T-helper 1 cell treated with Interleukin-12 subunit alpha and Interleukin-12 subunit beta and Interleukin-4 antibody, amounts not matched to agents 30 μg/mL and 1 μg/mL, for 36 hours (primary cell): ENCODE measurements around the gene PSMA8.
"Not testable (repeated sequence)": the region's sequence is repeated elsewhere in the genome, so short reads cannot be mapped to it uniquely, and the experiment has no call there.

Experiments
- H3K27ac Mint-ChIP-seq: one replicate; pipeline ENCODE4 v1.8.0; 2021; ENCODE audit warnings: mild to moderate bottlenecking, mixed read lengths
- H3K27me3 Mint-ChIP-seq: one replicate; pipeline ENCODE4 v1.8.0; 2021; ENCODE audit warnings: low read depth, mixed read lengths
- H3K36me3 Mint-ChIP-seq: one replicate; pipeline ENCODE4 v1.8.0; 2021; ENCODE audit warnings: low read depth, mixed read lengths
- H3K4me1 Mint-ChIP-seq: one replicate; pipeline ENCODE4 v1.8.0; 2021; ENCODE audit warnings: low read depth, mixed read lengths
- H3K4me3 Mint-ChIP-seq: one replicate; pipeline ENCODE4 v1.8.0; 2021; ENCODE audit warnings: mild to moderate bottlenecking, moderate library complexity, mixed read lengths
- H3K9me3 Mint-ChIP-seq: one replicate; pipeline ENCODE4 v1.8.0; 2021; ENCODE audit warnings: mixed read lengths

Gene PSMA8

DNA sequence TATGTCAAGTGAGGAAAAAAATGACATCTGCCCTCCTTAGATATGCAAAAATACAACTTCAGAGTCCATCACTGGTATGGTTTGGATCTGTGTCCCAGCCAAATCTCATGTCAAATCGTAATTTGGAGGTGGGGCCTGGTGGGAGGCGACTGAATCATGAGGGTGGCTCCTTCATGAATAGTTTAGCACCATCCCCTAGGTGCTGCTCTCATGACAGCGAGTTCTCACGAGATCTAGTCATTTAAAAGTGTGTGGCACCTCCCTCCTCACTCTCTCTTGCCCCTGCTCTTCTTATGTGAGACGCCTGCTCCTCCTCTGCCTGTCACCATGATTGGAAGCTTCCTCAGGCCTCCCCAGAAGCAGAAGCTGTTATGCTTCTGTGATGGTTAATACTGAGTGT lies 5.9 kb upstream of the PSMA8 start:
- H3K27ac Mint-ChIP-seq, result no peak overlapping the region
- H3K4me1 Mint-ChIP-seq, result no peaks in the 10 kb centered on the region
- H3K27me3 Mint-ChIP-seq, result peaks cover 8% of the 10 kb centered on the region
- peaks cover 8% of the 10 kb centered on the region for H3K9me3 Mint-ChIP-seq
- no peaks in the 10 kb centered on the region for H3K36me3 Mint-ChIP-seq
- H3K4me3 Mint-ChIP-seq, result no peak overlapping the region

DNA sequence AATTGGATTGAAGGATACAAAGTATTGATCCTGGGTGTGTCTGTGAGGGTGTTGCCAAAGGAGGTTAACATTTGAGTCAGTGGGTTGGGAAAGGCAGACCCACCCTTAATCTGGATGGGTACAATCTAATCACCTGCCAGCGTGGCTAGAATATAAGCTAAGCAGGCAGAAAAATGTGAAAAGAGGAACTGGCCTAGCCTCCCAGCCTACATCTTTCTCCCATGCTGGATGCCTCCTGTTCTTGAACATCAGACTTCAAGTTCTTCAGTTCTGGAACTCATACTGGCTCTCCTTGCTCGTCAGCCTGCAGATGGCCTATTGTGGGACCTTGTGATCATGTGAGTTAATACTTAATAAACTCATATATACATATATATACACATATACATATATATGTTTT lies 5.5 kb upstream of the PSMA8 start:
- H3K4me3 Mint-ChIP-seq, H3K36me3 Mint-ChIP-seq, H3K9me3 Mint-ChIP-seq, H3K27ac Mint-ChIP-seq, H3K4me1 Mint-ChIP-seq, H3K27me3 Mint-ChIP-seq: not testable (repeated sequence)

DNA sequence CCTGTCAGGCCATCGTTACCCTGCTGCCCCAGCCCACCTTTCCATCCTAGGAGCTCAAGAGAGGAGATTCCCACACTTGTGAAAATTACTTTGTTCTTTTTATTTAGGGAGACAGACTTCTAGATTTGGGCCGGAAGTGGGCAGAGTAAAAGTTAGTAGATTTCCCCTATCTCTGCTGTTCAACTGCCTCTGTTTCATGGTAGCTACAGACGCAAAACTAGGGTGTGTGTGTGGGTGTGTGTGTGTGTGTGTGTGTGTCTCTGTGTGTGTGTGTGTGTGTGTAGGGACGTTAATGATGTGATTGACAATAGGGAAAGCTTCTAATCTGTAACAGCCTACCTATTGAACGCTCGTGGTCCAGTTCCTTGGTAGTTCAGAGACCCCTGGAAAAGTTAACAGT lies 438 bp downstream of the PSMA8 start:
- no peaks in the 10 kb centered on the region for H3K36me3 Mint-ChIP-seq
- no peaks in the 10 kb centered on the region for H3K4me1 Mint-ChIP-seq
- H3K4me3 Mint-ChIP-seq, result peak overlapping the region; percentile 55
- H3K9me3 Mint-ChIP-seq, result no peaks in the 10 kb centered on the region
- peak overlapping the region; percentile 71 for H3K27ac Mint-ChIP-seq
- H3K27me3 Mint-ChIP-seq, result peaks cover 9% of the 10 kb centered on the region

DNA sequence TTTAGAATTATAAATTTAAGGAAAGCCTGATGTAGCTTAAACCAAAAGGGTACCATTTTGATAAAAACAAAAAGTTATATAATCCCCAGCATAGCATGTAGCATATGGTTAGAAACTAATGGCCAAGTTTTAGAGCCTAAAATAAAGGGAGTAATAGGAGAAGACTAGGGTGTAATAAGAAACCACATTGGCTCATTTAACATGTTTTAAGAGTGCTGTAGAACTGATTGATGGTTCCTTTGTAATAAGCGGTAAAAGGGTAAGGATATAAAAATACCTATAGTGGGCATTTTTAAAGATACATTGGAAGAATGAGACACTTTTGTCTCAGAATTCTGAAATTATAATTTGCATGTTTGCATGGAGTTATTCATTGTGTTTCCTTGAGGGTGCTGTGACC lies 1.9 kb downstream of the PSMA8 start:
- no peak overlapping the region for H3K27ac Mint-ChIP-seq
- H3K9me3 Mint-ChIP-seq, result no peaks in the 10 kb centered on the region
- H3K4me3 Mint-ChIP-seq, result no peak overlapping the region
- peaks cover 9% of the 10 kb centered on the region for H3K27me3 Mint-ChIP-seq
- no peaks in the 10 kb centered on the region for H3K4me1 Mint-ChIP-seq
- H3K36me3 Mint-ChIP-seq, result no peaks in the 10 kb centered on the region

DNA sequence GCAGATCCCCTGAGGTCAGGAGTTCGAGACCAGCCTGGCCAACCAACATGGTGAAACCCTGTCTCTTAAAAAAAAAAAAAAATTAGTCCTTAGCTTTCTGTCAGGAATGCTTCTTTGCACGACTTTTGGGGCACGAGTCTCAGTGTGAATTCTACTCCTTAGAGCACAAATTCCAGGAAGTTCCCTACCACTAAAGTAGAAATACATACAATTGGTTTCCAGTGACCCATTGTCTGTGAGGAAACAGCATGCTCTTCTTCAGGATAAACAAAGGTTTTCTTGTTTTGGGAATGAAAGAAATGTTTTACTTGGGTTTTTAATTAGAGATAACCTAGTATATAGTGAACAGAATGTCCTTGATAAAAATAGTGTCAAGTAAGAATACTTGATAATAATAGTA lies 23.7 kb downstream of the PSMA8 start:
- Mint-ChIP-seq H3K27ac (no peak overlapping the region), H3K4me1 (peaks cover 3% of the 10 kb centered on the region), H3K9me3 (no peaks in the 10 kb centered on the region), H3K27me3 (peaks cover 3% of the 10 kb centered on the region), H3K36me3 (no peaks in the 10 kb centered on the region), H3K4me3 (no peak overlapping the region)

DNA sequence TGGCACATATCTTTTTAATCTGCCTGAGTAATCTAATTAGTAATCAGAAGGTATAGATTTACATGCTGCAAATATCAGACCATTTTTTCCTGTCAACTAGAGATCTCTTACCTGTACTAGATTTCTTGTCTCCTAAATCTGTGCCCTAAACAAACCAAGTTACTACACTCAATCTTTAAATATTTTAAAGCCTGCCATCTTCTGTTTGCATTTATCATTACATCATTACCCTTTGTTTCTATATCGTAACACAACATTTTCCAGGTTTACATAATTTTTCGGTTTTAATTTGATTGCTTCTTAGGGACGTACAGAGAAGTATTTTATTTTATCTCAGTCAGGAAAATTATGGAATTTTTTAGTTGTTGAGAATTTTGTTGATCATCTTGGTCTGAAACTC lies 25.7 kb downstream of the PSMA8 start:
- Mint-ChIP-seq H3K27ac (no peak overlapping the region), H3K27me3 (peaks cover 3% of the 10 kb centered on the region), H3K36me3 (no peaks in the 10 kb centered on the region), H3K9me3 (no peaks in the 10 kb centered on the region), H3K4me1 (peaks cover 3% of the 10 kb centered on the region), H3K4me3 (no peak overlapping the region)

DNA sequence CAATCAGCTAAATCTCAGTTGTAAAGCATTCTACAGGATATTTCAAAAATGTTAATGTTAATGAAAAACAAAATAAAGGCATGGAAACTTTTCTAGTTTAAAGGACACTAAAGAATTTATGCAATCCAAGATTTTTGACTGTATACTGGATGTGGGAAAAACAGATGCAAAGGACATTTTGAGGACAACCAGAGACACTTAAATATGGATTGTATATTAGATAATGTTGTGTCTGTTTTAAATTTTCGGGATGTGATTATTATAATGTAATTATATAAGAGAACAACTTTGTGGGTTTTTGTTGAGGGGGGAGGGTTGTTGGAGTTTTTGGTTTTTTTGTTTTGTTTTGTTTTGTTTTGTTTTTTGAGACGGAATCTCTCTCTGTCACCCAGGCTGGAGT lies 30.9 kb downstream of the PSMA8 start:
- no peaks in the 10 kb centered on the region for H3K9me3 Mint-ChIP-seq
- H3K4me3 Mint-ChIP-seq, result no peak overlapping the region
- H3K27ac Mint-ChIP-seq, result no peak overlapping the region
- H3K27me3 Mint-ChIP-seq, result peaks cover under 1% of the 10 kb centered on the region
- H3K4me1 Mint-ChIP-seq, result peaks cover 1% of the 10 kb centered on the region
- no peaks in the 10 kb centered on the region for H3K36me3 Mint-ChIP-seq

DNA sequence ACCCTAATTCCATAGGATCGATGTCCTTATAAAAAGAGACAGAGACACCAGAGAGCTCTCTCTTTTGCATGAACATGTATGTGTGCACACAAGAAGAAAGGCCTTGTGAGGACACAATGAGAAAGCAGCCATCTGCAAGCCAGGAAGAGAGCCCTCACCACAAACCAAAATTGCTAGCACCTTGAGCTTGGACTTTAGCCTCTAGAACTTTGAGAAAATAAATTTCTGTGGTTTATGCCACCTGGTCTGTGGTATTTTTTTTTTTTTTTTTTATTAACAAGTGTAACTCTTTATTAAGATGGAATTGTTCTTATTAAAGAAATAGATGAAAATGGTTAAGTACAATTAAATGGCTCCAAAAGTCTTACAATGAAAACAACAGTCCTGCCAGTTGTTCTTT lies 33.9 kb downstream of the PSMA8 start:
- H3K4me1 Mint-ChIP-seq, H3K36me3 Mint-ChIP-seq, H3K4me3 Mint-ChIP-seq, H3K27ac Mint-ChIP-seq, H3K9me3 Mint-ChIP-seq, H3K27me3 Mint-ChIP-seq: not testable (repeated sequence)

DNA sequence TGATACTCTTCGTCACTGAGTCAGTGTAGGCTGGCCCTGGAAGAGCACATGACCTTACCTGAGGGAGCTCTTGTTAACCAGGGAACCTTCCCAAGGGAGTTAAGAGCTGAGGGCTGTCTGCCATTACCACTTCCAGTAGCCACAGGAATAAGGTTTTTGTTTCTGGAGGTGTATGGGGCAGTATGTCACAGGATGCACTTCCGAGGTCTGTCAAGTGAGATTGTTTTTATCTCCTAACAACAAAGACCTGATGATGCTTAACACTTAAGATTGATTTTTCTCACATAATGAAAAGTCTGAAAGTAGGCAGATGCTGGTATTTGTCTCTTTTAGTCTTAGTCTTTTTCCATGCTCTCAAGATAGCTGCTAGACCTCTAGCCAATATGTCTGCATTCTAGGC lies 41.8 kb downstream of the PSMA8 start:
- no peak overlapping the region for H3K27ac Mint-ChIP-seq
- no peaks in the 10 kb centered on the region for H3K27me3 Mint-ChIP-seq
- H3K4me3 Mint-ChIP-seq, result no peak overlapping the region
- H3K4me1 Mint-ChIP-seq, result peaks cover 9% of the 10 kb centered on the region
- no peaks in the 10 kb centered on the region for H3K36me3 Mint-ChIP-seq
- H3K9me3 Mint-ChIP-seq, result no peaks in the 10 kb centered on the region

DNA sequence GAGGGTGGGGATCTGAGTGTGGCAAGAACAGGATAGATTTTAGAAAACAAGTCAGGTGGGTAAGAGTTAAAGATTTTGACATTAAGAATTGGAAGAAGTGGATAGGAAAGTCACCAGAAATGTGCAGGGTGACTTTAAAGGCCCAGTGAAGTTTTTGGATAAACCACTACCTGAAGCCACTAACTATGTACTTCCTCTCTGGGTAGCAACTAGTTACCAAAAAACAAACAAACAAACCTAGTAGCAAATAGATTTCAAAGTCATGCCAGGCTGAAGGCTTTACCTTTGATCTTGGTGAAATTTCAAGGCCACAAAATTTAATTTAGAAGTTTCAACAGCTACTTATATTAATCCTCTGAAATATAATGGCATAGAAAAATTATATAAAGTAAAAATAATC lies 42.5 kb downstream of the PSMA8 start:
- H3K4me3 Mint-ChIP-seq, result no peak overlapping the region
- peaks cover 9% of the 10 kb centered on the region for H3K4me1 Mint-ChIP-seq
- no peaks in the 10 kb centered on the region for H3K27me3 Mint-ChIP-seq
- no peaks in the 10 kb centered on the region for H3K9me3 Mint-ChIP-seq
- no peak overlapping the region for H3K27ac Mint-ChIP-seq
- H3K36me3 Mint-ChIP-seq, result no peaks in the 10 kb centered on the region

DNA sequence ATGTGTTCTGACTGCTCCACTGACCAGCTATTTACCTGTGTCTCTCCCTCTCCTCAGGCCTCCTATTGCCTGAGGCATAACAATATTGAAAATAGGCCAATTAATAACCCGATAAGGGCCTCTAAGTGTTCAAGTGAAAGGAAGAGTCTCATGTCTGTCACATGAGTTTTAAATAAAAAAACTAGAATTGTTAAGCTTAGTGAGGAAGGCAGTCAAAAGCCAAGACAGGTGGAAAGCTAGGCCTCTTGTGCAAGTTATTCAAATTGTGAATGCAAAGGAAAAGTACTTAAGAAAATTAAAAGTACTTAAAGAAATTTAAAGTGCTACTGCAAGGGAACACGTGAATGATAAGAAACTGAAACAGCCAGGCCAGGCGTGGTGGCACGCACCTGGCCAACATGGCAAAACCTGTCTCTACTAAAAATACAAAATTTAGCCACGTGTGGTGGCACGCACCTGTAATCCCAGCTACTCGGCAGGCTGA lies 47.7 kb downstream of the PSMA8 start:
- H3K9me3 Mint-ChIP-seq, result no peaks in the 10 kb centered on the region
- no peaks in the 10 kb centered on the region for H3K27me3 Mint-ChIP-seq
- no peak overlapping the region for H3K27ac Mint-ChIP-seq
- H3K36me3 Mint-ChIP-seq, result no peaks in the 10 kb centered on the region
- H3K4me1 Mint-ChIP-seq, result peaks cover 2% of the 10 kb centered on the region
- H3K4me3 Mint-ChIP-seq, result no peak overlapping the region

DNA sequence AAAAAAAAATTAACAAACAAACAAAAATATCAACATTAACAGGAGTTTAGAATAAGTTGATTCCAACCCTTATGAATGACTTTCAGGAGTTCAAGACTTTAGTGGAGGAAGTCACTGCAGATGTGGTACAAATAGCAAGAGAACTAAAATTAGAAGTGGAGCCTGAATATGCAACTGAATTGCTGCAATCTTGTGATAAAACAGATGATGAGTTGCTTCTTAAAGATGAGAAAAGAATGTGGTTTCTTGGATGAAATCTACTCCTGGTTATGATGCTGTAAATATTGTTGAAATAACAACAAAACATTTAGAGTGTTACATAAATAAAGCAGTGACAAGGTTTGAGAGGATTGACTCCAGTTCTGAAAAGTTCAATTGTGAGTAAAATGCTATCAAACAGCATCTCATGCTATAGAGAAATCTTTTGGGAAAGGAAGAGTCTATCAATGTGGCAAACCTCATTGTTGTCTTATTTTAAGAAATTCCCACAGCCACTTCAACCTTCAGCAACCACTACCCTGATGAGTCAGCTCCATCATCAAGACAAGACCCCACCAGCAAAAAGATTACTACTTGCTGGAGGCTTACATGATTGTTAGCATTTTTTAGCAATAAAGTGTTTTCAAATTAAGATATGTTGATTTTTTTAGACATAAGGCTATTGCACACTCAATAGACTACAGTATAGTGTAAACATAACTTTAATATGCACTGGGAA lies 49.9 kb downstream of the PSMA8 start:
- H3K9me3 Mint-ChIP-seq, result no peaks in the 10 kb centered on the region

DNA sequence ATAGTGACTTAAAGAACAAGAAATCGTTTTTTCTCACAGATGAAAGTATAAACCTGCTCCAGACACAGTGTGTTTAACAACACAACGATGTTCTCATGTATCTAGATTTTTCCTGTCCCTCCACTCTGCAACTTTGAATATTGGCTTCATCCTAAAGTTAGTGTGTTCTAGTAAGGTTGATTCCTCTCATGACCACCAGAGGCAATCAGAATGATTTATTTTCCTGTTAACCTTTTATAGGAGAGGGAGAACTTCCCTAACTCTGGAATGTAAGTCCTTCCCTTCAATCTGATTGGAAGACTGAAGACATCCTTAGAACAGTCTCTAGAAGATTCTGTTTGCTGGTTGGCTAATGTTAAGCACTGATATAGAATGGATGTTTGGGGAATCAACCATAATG lies 51.6 kb downstream of the PSMA8 start:
- H3K4me3 Mint-ChIP-seq, result no peak overlapping the region
- no peaks in the 10 kb centered on the region for H3K36me3 Mint-ChIP-seq
- no peaks in the 10 kb centered on the region for H3K9me3 Mint-ChIP-seq
- H3K4me1 Mint-ChIP-seq, result peaks cover 7% of the 10 kb centered on the region
- no peaks in the 10 kb centered on the region for H3K27me3 Mint-ChIP-seq
- H3K27ac Mint-ChIP-seq, result no peak overlapping the region

More for the DNA sequence above, 49.9 kb downstream of the PSMA8 start:
- Mint-ChIP-seq H3K4me3 (no peak overlapping the region), H3K36me3 (no peaks in the 10 kb centered on the region), H3K4me1 (peaks cover 2% of the 10 kb centered on the region), H3K27ac (no peak overlapping the region), H3K27me3 (no peaks in the 10 kb centered on the region)

DNA sequence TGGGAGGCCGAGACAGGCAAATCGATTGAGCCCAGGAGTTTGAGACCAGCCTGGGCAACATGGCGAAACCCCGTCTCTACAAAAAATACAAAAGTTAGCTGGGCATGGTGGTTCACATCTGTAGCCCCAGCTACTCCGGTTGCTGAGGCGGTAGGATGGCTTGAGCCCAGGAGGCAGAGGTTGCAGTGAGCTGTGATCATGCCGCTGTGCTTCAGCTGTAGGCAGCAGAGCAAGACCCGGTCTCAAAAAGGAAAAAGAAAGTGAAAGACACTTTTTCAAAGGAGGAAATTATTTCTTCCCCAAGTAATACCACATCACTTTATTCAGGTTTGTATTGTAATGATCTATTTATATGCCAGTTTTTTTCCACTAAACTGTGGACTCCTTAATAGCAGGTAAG lies 56.8 kb downstream of the PSMA8 start:
- H3K4me1 Mint-ChIP-seq, result peaks cover 10% of the 10 kb centered on the region
- H3K27me3 Mint-ChIP-seq, result no peaks in the 10 kb centered on the region
- peak overlapping the region; percentile 77 for H3K27ac Mint-ChIP-seq
- H3K36me3 Mint-ChIP-seq, result peaks cover 2% of the 10 kb centered on the region
- H3K4me3 Mint-ChIP-seq, result peak overlapping the region; percentile 49
- H3K9me3 Mint-ChIP-seq, result no peaks in the 10 kb centered on the region

DNA sequence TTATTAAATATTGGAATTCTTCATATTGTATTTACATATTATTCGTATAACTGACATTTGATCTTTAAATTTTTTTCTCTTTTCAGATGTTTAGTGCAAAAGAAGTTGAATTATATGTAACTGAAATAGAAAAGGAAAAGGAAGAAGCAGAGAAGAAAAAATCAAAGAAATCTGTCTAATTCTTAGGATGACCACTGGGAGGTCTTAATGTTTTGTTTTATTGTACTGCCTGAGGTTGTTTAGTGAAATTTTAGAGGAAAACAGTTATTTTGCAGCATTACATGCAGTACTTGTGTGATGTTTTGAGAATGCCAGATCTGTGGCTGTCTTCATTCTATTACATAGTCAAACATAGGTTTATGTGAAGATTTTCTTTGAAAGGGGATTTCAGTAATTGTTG lies 58.6 kb downstream of the PSMA8 start:
- H3K27me3 Mint-ChIP-seq, result no peaks in the 10 kb centered on the region
- no peak overlapping the region for H3K27ac Mint-ChIP-seq
- no peak overlapping the region for H3K4me3 Mint-ChIP-seq
- peaks cover 10% of the 10 kb centered on the region for H3K4me1 Mint-ChIP-seq
- H3K36me3 Mint-ChIP-seq, result peaks cover 2% of the 10 kb centered on the region
- H3K9me3 Mint-ChIP-seq, result no peaks in the 10 kb centered on the region

DNA sequence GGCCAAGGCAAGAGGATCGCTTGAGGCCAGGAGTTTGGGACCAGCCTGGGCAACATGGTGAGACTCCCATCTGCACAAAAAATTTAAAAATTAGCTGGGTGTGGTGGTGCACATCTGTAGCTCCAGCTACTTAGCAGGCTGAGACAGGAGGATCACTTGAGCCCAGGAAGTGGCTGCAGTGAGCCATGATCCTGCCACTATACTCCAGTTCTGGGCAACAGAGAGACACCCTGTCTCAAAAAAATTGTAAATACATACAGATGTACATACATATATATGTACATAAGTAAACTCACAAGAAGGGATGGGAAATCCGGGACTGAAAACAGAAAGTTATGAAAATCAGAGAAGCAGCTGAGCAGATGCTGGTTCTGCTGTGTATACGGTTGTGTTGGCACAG lies 62.9 kb downstream of the PSMA8 start:
- peaks cover 3% of the 10 kb centered on the region for H3K27me3 Mint-ChIP-seq
- H3K9me3 Mint-ChIP-seq, result no peaks in the 10 kb centered on the region
- H3K4me3 Mint-ChIP-seq, result no peak overlapping the region
- no peak overlapping the region for H3K27ac Mint-ChIP-seq
- H3K4me1 Mint-ChIP-seq, result peaks cover 4% of the 10 kb centered on the region
- H3K36me3 Mint-ChIP-seq, result peaks cover 2% of the 10 kb centered on the region
